Spleen (tissue), 11 donors: ENCODE data around the gene CYB561. TPM values are rescaled to one million over a fixed set of nuclear protein-coding genes. Genes with fewer than 3 reads are reported as not detected.
"Not testable (repeated sequence)": the region's sequence is repeated elsewhere in the genome, so short reads cannot be mapped to it uniquely, and the experiment has no call there.

Experiments
- DNase-seq: peaks from one replicate; pipeline ENCODE4 v3.0.0-alpha.2; 2020
- H3K27ac ChIP-seq, 8 donors: fragments of 200-600 bp; sonication (generic) in 7 of 8; 1 replicate in 4 of 8; 2 replicates in 4 of 8; pipeline versions ENCODE4 v1.5.0 to v1.8.0; 2016 to 2021; ENCODE audit warnings: inconsistent platforms in 4 of 8, mild to moderate bottlenecking in 4 of 8, moderate library complexity in 1 of 8
- H3K27me3 ChIP-seq, 7 donors: fragments of 200-600 bp; sonication (generic) in 6 of 7; replicated peaks in 1 of 7; 1 replicate in 4 of 7; 2 replicates in 3 of 7; pipeline versions ENCODE4 v1.5.0 to v1.8.0; 2016 to 2021; ENCODE audit warnings: inconsistent platforms in 3 of 7, mild to moderate bottlenecking in 1 of 7
- H3K36me3 ChIP-seq, 6 donors: fragments of 200-600 bp; sonication (generic) in 5 of 6; 1 replicate in 4 of 6; 2 replicates in 2 of 6; pipeline versions ENCODE4 v1.5.0 to v1.8.0; 2016 to 2021; ENCODE audit warnings: inconsistent platforms in 2 of 6
- H3K4me1 ChIP-seq, 6 donors: fragments of 200-600 bp; sonication (generic) in 5 of 6; 1 replicate in 3 of 6; 2 replicates in 3 of 6; pipeline versions ENCODE4 v1.5.0 to v1.8.0; 2016 to 2021; ENCODE audit warnings: inconsistent platforms in 3 of 6
- H3K4me3 ChIP-seq, 8 donors: fragments of 200-600 bp; sonication (generic) in 7 of 8; 1 replicate in 4 of 8; 2 replicates in 4 of 8; pipeline versions ENCODE4 v1.5.0 to v1.8.0; 2016 to 2021; ENCODE audit warnings: inconsistent platforms in 4 of 8, mild to moderate bottlenecking in 4 of 8, moderate library complexity in 2 of 8
- H3K9me3 ChIP-seq, 8 donors: fragments of 200-600 bp; sonication (generic) in 7 of 8; 1 replicate in 4 of 8; 2 replicates in 4 of 8; pipeline versions ENCODE4 v1.5.0 to v1.8.0; 2016 to 2021; ENCODE audit warnings: inconsistent platforms in 4 of 8
- POLR2A ChIP-seq, 3 donors: fragments of 450-650 bp; IDR thresholded peaks; one replicate each; pipeline ENCODE4 v1.5.1; 2017; ENCODE audit warnings: antibody characterized with exemption in 3 of 3, mild to moderate bottlenecking in 1 of 3
- POLR2AphosphoS5 ChIP-seq, 3 donors: sonication (generic); formaldehyde crosslinking; IDR thresholded peaks; one replicate each; pipeline ENCODE4 v1.5.1; 2017; ENCODE audit warnings: antibody characterized with exemption in 3 of 3
- WGBS, 5 donors: extraction: QIAGEN DNeasy Blood & Tissue Kit in 3 of 5; methylation state at CpG; one replicate each; pipeline versions ENCODE4 v1.1.5 to v1.1.7; 2013 to 2018; 5-methylcytosine and 5-hydroxymethylcytosine counted together
- intact Hi-C: fragments of 100-400 bp; cut with DNase I; formaldehyde crosslinking; loops from one replicate; pipeline ENCODE4 v1.15.0; 2023; ENCODE audit warnings: low total_unique reads
- polyA plus RNA-seq, 3 donors: library from polyadenylated mRNA; stranded (reverse); fragments of 200-250 nt; gene quantifications; one replicate each; pipeline ENCODE4 v1.2.1, GENCODE V29; 2013
- total RNA-seq, 7 donors: library from RNA; depleted of rRNA in 3 of 7; stranded (reverse); fragments of >200 nt in 3 of 7; fragmentation: NEBNext Ultra II Directional in 4 of 7; extraction: Animal tissue kit (Norgen Biotek cat#: 25700) in 4 of 7; gene quantifications; one replicate each; pipeline versions ENCODE4 v1.1.0 to v1.2.1, GENCODE V29; 2016 to 2021
- TF ChIP-seq, protein P1 (sequence below), 11 experiments: fragments of 200-600 bp in 7 of 11; fragments of 450-650 bp in 4 of 11; sonication (generic) in 4 of 11; IDR thresholded peaks in 8 of 11; conservative IDR thresholded peaks in 3 of 11; 1 replicate in 7 of 11; 2 replicates in 4 of 11; pipeline versions ENCODE4 v1.4.0 to v1.8.0; 2016 to 2021; ENCODE audit warnings: antibody characterized with exemption in 11 of 11, inconsistent platforms in 4 of 11, mild to moderate bottlenecking in 1 of 11
- donor health status: healthy with polysubstance abuse.
- donor health status: DM: no; HTN: no; CAD: no; lungs with moderate emphysema.
- donor health status: DM: no; HTN: no; CAD: no.
- donor health status: Bipolar disorder and iron deficiency.
- donor health status: healthy.
- donor health status: DM: no; HTN: no; CAD: no.
- donor health status: DM: yes; HTN: yes; CAD: no.

Gene CYB561
- total and polyA plus RNA-seq, 10 donors, result 2.6 to 36.4 (median 12.6) TPM

DNA sequence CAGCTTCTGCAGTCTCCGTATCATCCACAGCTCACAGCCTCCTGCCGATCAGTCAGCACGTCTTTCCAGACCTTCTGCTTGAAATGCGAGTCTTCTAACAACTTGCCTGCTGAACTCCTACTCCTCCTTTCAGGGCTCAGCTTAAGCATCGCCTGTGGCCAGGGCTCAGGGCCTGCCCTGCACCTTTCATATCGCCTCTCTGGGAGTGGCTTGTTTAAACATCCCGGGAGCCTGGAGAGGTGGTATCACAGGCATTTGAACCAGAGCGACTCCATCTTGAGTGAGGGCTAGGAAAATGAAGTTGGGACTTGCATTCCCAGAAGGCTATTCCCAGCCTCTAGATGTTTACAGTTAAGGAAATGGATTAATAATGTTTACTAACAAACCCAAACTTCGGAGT, 13.9 kb upstream of the CYB561 start:
- Histone ChIP-seq H3K27ac (no peak overlapping the region), H3K27me3 (no peaks in the 10 kb centered on the region), H3K36me3 (no peaks in the 10 kb centered on the region), H3K4me1 (peaks cover 0 to 23% (median 5%) of the 10 kb centered on the region in 6 donors), H3K9me3 (no peaks in the 10 kb centered on the region), H3K4me3 (no peak overlapping the region)
- TF ChIP-seq POLR2AphosphoS5 (IDR thresholded peaks at IDR 0.05) (no peak), POLR2A (IDR thresholded peaks at IDR 0.05) (no peak)
- TF ChIP-seq, protein P1, sequence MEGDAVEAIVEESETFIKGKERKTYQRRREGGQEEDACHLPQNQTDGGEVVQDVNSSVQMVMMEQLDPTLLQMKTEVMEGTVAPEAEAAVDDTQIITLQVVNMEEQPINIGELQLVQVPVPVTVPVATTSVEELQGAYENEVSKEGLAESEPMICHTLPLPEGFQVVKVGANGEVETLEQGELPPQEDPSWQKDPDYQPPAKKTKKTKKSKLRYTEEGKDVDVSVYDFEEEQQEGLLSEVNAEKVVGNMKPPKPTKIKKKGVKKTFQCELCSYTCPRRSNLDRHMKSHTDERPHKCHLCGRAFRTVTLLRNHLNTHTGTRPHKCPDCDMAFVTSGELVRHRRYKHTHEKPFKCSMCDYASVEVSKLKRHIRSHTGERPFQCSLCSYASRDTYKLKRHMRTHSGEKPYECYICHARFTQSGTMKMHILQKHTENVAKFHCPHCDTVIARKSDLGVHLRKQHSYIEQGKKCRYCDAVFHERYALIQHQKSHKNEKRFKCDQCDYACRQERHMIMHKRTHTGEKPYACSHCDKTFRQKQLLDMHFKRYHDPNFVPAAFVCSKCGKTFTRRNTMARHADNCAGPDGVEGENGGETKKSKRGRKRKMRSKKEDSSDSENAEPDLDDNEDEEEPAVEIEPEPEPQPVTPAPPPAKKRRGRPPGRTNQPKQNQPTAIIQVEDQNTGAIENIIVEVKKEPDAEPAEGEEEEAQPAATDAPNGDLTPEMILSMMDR (IDR thresholded peaks at IDR 0.05 in 8 of 11, conservative IDR thresholded peaks at IDR 0.05 in 3 of 11), result no peak
- intact Hi-C loops, result no loop called here
- no peak for DNase-seq
- WGBS, 5 donors, result 79 to 89% (median 85%) methylated on average over 9 of the region's 9 CpGs

DNA sequence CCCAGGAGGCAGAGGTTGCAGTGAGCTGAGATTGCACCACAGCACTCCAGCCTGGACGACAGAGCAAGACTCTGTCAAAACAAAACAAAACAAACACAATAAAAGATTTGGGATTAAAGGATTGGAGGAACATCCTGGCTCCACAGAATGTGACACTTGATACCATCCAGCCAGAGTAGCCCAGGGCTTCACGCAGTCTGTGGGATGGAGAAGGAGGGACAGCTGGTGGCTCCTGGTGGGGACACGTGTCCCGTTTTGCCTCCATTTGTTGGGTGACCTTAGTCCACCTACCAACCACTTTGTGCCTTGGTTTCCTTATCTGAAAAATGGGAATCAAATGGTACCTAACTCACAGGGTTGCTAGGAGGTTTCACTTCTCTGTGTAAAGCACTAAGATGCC, 12.4 kb upstream of the CYB561 start:
- Histone ChIP-seq H3K36me3 (no peaks in the 10 kb centered on the region), H3K4me3 (no peak overlapping the region), H3K4me1 (peaks cover 0 to 16% (median 2%) of the 10 kb centered on the region in 6 donors), H3K27ac (no peak overlapping the region), H3K27me3 (peaks cover 0 to under 1% (median 0%) of the 10 kb centered on the region in 7 donors), H3K9me3 (no peaks in the 10 kb centered on the region)
- no peak for DNase-seq
- 89 to 94% (median 91%) methylated on average over 4 of the region's 4 CpGs for WGBS, 5 donors
- TF ChIP-seq, protein P1 (IDR thresholded peaks at IDR 0.05 in 8 of 11, conservative IDR thresholded peaks at IDR 0.05 in 3 of 11), result no peak
- TF ChIP-seq POLR2AphosphoS5 (IDR thresholded peaks at IDR 0.05), result no peak
- no peak for TF ChIP-seq POLR2A (IDR thresholded peaks at IDR 0.05)
- intact Hi-C loops, result no loop called here

DNA sequence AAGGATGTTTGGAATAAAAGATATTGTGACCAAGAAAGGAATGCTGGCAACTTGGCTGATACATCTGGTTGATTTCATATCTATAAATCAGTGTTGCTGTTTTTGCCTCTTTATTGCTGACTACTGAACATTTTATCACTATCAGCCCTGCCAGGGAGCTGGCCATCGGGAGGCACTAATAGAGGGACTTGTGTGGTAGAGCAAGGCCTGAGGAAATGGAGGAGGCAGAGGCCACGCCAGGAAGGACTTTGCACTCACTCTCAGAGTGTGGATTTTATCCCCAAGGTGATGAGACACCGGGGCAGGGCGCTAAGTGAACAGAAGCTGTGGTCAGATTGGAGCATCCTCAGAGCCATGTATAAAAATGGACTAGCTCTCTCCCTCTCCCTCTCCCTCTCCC, 9.3 kb upstream of the CYB561 start:
- peaks cover 0 to 18% (median 0%) of the 10 kb centered on the region in 7 donors for H3K27me3 ChIP-seq
- H3K36me3 ChIP-seq, result no peaks in the 10 kb centered on the region
- WGBS, 5 donors, result 39 to 61% (median 46%) methylated on average over 4 of the region's 4 CpGs
- H3K4me1 ChIP-seq, result peaks cover 0 to 19% (median 2%) of the 10 kb centered on the region in 6 donors
- TF ChIP-seq POLR2A (IDR thresholded peaks at IDR 0.05), result no peak
- TF ChIP-seq, protein P1 (IDR thresholded peaks at IDR 0.05 in 8 of 11, conservative IDR thresholded peaks at IDR 0.05 in 3 of 11), result no peak
- no peak for TF ChIP-seq POLR2AphosphoS5 (IDR thresholded peaks at IDR 0.05)
- H3K9me3 ChIP-seq, result no peaks in the 10 kb centered on the region
- intact Hi-C loops, result no loop called here
- no peak overlapping the region for H3K4me3 ChIP-seq
- no peak overlapping the region for H3K27ac ChIP-seq
- DNase-seq, result no peak

DNA sequence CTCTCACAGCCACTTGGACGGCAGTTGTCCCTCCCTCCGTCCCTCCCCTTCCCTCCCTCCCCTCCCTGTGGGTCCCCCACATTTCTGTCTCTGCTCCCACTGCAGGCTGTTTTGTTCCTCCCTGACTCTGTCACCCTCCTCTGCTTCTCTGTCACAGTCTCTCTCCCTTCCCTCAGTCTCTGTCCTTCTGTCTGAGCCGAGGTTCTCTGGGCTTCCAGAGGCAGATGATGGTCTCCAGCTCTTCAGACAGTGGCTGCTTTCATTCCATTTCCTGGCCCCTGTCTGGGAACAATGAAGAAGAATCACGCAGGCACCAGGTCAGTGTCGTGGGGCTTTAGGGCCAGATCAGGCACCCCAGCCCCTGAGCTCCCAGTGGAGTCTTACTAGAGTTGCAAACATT, 8.8 kb upstream of the CYB561 start:
- TF ChIP-seq, protein P1 (IDR thresholded peaks at IDR 0.05 in 8 of 11, conservative IDR thresholded peaks at IDR 0.05 in 3 of 11), result no peak
- TF ChIP-seq POLR2AphosphoS5 (IDR thresholded peaks at IDR 0.05) (no peak), POLR2A (IDR thresholded peaks at IDR 0.05) (no peak)

DNA sequence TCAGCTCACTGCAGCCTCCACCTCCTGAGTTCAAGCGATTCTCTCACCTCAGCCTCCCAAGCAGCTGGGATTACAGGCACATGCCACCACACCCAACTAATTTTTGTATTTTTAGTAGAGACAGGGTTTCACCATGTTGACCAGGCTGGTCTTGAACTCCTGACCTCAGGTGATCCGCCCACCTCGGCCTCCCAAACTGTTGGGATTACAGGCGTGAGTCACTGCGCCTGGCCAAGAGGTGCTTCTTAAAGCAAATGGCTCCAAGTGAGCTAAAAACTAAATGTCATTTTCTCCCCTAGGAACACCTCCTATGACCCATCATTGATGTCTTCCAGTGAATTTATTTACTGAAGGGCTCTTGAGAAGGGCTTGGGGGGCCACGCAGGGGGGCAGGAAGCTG, 8.3 kb upstream of the CYB561 start:
- H3K27ac ChIP-seq, DNase-seq, H3K36me3 ChIP-seq, H3K4me3 ChIP-seq, H3K9me3 ChIP-seq, intact Hi-C loops: not testable (repeated sequence)
- H3K4me1 ChIP-seq, result peaks cover 0 to 21% (median 4%) of the 10 kb centered on the region in 6 donors
- WGBS, 5 donors, result 67 to 91% (median 71%) methylated on average over 4 to 6 of the region's 6 CpGs
- peaks cover 0 to 26% (median 0%) of the 10 kb centered on the region in 7 donors for H3K27me3 ChIP-seq

More for the DNA sequence above, 8.8 kb upstream of the CYB561 start:
- WGBS, 5 donors, result 30 to 42% (median 37%) methylated on average over 5 of the region's 5 CpGs
- Histone ChIP-seq H3K4me1 (peaks cover 0 to 21% (median 4%) of the 10 kb centered on the region in 6 donors), H3K36me3 (no peaks in the 10 kb centered on the region), H3K4me3 (no peak overlapping the region), H3K9me3 (no peaks in the 10 kb centered on the region), H3K27me3 (peaks cover 0 to 22% (median 0%) of the 10 kb centered on the region in 7 donors), H3K27ac (no peak overlapping the region)
- DNase-seq, result no peak
- intact Hi-C loops, result no loop called here
